ENCODE measurements around the gene POU2F2. TPM values are rescaled to one million over a fixed set of nuclear protein-coding genes. Genes with fewer than 3 reads are reported as not detected.

POU2F2 gene
- total and polyA plus RNA-seq, 10 donors, result 22.3 to 67.4 (median 40.0) TPM

DNA sequence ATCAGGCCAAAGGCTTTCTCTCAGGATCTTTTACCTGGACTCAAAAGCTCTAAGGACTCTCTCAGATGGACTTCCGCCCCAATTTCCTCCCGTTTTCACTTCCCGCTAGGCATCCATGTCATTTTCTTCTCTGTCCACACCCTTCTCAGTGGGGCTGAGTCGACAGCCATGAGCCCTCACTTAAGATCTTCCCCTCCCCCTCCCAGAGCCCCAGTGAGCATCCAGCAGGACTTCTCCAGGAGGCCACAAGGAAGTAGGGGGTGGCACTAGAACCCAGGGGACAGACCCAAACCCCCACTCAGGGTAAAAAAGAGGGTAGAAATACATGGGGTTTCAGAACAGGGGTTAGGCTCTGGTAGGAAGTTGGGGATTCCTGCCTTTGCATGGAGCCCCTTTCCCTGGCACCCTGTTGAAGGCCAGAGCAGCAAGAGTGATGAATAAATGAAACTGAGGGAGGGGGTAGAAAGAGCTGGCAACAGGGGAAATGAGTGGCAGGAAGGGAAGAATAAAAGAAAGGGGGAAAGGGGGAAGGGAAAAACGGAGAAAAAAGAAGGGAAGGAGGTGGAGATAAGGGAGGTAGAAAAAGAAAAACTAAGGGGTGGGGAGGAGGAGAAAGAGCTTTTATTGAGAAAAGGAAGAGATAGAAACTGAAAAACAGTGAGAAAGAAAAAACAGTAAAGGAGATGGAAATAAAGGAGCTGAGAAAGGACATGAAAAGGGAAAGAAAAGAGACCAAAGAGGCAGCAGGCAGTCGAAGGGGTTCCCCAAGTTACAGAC lies 42.9 kb upstream of the POU2F2 start:
- 50 to 68% (median 56%) methylated on average over 6 of the region's 6 CpGs for WGBS, 5 donors

DNA sequence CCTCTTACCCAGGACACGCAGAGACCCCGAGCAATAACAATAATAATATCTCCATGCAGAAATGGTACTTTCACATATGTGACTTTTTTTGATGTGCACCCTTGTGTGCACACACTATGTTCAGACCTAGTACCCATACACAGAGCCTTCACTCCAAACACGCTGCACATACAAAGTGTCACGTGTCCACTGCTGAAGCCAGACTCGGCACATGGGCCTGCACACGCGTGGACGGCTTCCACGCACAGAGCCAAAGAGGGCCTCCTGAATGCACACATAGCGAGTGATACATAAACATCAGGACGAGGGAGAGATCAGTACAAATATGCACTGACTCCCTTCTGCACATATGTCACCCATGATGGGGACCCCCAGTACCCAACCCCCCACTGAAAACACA lies 41.9 kb upstream of the POU2F2 start:
- Histone ChIP-seq H3K36me3 (no peaks in the 10 kb centered on the region), H3K4me1 (peaks cover 2 to 28% (median 22%) of the 10 kb centered on the region in 6 donors), H3K9me3 (no peaks in the 10 kb centered on the region), H3K27ac (no peak overlapping the region), H3K4me3 (no peak overlapping the region), H3K27me3 (replicated peaks in 1 of 7) (peaks cover 0 to 67% (median 40%) of the 10 kb centered on the region in 7 donors)
- intact Hi-C loops (cut with DNase I; ENCODE audit: low total_unique reads), result no loop called here
- WGBS, 5 donors, result 89 to 98% (median 90%) methylated on average over 11 of the region's 11 CpGs
- no peak for TF ChIP-seq POLR2A (IDR thresholded peaks at IDR 0.05)
- TF ChIP-seq, protein P1, sequence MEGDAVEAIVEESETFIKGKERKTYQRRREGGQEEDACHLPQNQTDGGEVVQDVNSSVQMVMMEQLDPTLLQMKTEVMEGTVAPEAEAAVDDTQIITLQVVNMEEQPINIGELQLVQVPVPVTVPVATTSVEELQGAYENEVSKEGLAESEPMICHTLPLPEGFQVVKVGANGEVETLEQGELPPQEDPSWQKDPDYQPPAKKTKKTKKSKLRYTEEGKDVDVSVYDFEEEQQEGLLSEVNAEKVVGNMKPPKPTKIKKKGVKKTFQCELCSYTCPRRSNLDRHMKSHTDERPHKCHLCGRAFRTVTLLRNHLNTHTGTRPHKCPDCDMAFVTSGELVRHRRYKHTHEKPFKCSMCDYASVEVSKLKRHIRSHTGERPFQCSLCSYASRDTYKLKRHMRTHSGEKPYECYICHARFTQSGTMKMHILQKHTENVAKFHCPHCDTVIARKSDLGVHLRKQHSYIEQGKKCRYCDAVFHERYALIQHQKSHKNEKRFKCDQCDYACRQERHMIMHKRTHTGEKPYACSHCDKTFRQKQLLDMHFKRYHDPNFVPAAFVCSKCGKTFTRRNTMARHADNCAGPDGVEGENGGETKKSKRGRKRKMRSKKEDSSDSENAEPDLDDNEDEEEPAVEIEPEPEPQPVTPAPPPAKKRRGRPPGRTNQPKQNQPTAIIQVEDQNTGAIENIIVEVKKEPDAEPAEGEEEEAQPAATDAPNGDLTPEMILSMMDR (IDR thresholded peaks at IDR 0.05 in 8 of 11, conservative IDR thresholded peaks at IDR 0.05 in 3 of 11), result no peak
- no peak for TF ChIP-seq POLR2AphosphoS5 (IDR thresholded peaks at IDR 0.05)
- no peak for DNase-seq

More for the DNA sequence above, 42.9 kb upstream of the POU2F2 start:
- Histone ChIP-seq H3K4me1 (peaks cover 2 to 28% (median 22%) of the 10 kb centered on the region in 6 donors), H3K36me3 (no peaks in the 10 kb centered on the region), H3K9me3 (no peaks in the 10 kb centered on the region), H3K4me3 (no peak overlapping the region), H3K27ac (no peak overlapping the region), H3K27me3 (replicated peaks in 1 of 7) (peaks cover 0 to 73% (median 50%) of the 10 kb centered on the region in 7 donors)
- intact Hi-C loops (cut with DNase I; ENCODE audit: low total_unique reads), result no loop called here
- TF ChIP-seq POLR2A (IDR thresholded peaks at IDR 0.05) (no peak), POLR2AphosphoS5 (IDR thresholded peaks at IDR 0.05) (no peak)
- TF ChIP-seq, protein P1 (IDR thresholded peaks at IDR 0.05 in 8 of 11, conservative IDR thresholded peaks at IDR 0.05 in 3 of 11), result no peak
- no peak for DNase-seq

DNA sequence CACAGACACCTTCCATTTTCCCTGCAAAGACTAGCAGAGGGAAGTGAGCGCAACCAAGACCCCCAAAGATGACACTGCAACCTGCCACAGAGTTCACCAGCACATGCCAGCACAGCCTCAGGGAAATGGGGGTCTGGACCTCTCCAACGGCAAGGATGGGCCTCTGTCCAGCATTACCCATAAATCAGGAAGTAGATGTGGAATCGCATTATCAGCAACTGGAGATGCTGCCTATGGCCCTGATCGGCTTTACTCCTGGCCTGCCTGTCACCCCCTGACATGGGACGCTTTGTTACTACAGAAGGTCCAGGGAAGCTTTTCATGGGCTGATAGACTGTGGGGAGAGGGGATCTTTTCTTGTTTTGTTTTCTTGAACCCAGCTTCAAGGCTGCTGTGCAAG lies 41.4 kb upstream of the POU2F2 start:
- DNase-seq, result no peak
- peaks cover 0 to 62% (median 36%) of the 10 kb centered on the region in 7 donors for H3K27me3 ChIP-seq (replicated peaks in 1 of 7)
- H3K27ac ChIP-seq, result no peak overlapping the region
- 76 to 88% (median 83%) methylated on average over 4 to 5 of the region's 5 CpGs for WGBS, 5 donors
- peaks cover 2 to 28% (median 22%) of the 10 kb centered on the region in 6 donors for H3K4me1 ChIP-seq
- TF ChIP-seq POLR2A (IDR thresholded peaks at IDR 0.05) (no peak), POLR2AphosphoS5 (IDR thresholded peaks at IDR 0.05) (no peak)
- TF ChIP-seq, protein P1 (IDR thresholded peaks at IDR 0.05 in 8 of 11, conservative IDR thresholded peaks at IDR 0.05 in 3 of 11), result no peak
- intact Hi-C loops (cut with DNase I; ENCODE audit: low total_unique reads), result no loop called here
- H3K4me3 ChIP-seq, result no peak overlapping the region
- H3K9me3 ChIP-seq, result no peaks in the 10 kb centered on the region
- H3K36me3 ChIP-seq, result no peaks in the 10 kb centered on the region

DNA sequence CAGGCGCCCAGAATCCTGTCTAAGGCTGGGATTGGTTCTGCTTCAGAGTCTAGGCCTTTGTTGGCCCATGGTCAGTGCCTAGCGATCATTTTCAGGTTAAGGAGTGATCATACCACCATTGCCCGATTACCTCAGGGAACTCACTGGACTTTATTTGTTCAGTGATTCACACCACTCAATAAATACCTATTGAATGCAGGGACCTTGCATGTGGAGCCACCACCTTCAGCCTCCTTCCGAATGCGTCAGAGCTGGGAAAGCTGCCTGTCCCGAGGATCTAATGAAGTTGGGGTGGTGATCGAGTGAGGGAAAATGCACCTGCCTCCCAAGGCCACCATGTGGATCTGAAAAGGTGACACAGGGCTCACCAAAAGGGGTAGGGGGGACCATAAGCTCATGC lies 40.0 kb upstream of the POU2F2 start:
- no peak for DNase-seq
- TF ChIP-seq, protein P1 (IDR thresholded peaks at IDR 0.05 in 8 of 11, conservative IDR thresholded peaks at IDR 0.05 in 3 of 11), result no peak
- TF ChIP-seq POLR2A (IDR thresholded peaks at IDR 0.05) (no peak), POLR2AphosphoS5 (IDR thresholded peaks at IDR 0.05) (no peak)
- intact Hi-C loops (cut with DNase I; ENCODE audit: low total_unique reads), result no loop called here
- WGBS, 5 donors, result 91 to 97% (median 92%) methylated on average over 7 of the region's 7 CpGs
- peaks cover 2 to 21% (median 17%) of the 10 kb centered on the region in 6 donors for H3K4me1 ChIP-seq
- no peak overlapping the region for H3K27ac ChIP-seq
- H3K36me3 ChIP-seq, result no peaks in the 10 kb centered on the region
- no peak overlapping the region for H3K4me3 ChIP-seq
- H3K9me3 ChIP-seq, result no peaks in the 10 kb centered on the region
- H3K27me3 ChIP-seq (replicated peaks in 1 of 7), result peaks cover 0 to 48% (median 22%) of the 10 kb centered on the region in 7 donors
